OCI-LY1 (cell line): Measurements from ENCODE around the gene ING3.

ENCODE experiments used
- H2AFZ ChIP-seq: fragments of 200-600 bp; sonication (generic), shearing (Covaris generic); 2 replicates; pipeline ENCODE4 v1.6.0; 2014; ENCODE audit warnings: antibody characterized with exemption, mild to moderate bottlenecking, low read length
- H3F3A ChIP-seq: fragments of 200-600 bp; sonication (generic), shearing (Covaris generic); 2 replicates; pipeline ENCODE4 v1.6.0; 2014; ENCODE audit warnings: mild to moderate bottlenecking, antibody characterized with exemption, low read length, moderate library complexity; ENCODE audit not compliant: insufficient read depth
- H3K27ac ChIP-seq: fragments of 200-600 bp; sonication (generic); 2 replicates; pipeline ENCODE4 v1.5.1; 2014; ENCODE audit warnings: low read length, mixed run types, mild to moderate bottlenecking, low read depth; ENCODE audit not compliant: poor library complexity, severe bottlenecking
- H3K27me3 ChIP-seq: fragments of 200-600 bp; sonication (generic); 2 replicates; pipeline ENCODE4 v1.6.0; 2014; ENCODE audit warnings: antibody characterized with exemption, mild to moderate bottlenecking, low read length, moderate library complexity; ENCODE audit not compliant: insufficient read depth
- H3K36me3 ChIP-seq: fragments of 200-600 bp; sonication (generic); 2 replicates; pipeline ENCODE4 v1.6.1; 2014; ENCODE audit warnings: mild to moderate bottlenecking, antibody characterized with exemption, low read length, moderate library complexity, mixed read lengths; ENCODE audit not compliant: insufficient read depth
- H3K4me1 ChIP-seq: fragments of 200-600 bp; sonication (generic); 2 replicates; pipeline ENCODE4 v1.5.1; 2014; ENCODE audit warnings: mild to moderate bottlenecking, low read length, moderate library complexity; ENCODE audit not compliant: insufficient read depth, severe bottlenecking
- H3K4me2 ChIP-seq: fragments of 200-600 bp; sonication (generic), shearing (Covaris generic); 2 replicates; pipeline ENCODE4 v1.6.1; 2014; ENCODE audit warnings: low read length
- H3K4me3 ChIP-seq: fragments of 200-600 bp; sonication (generic); 2 replicates; pipeline ENCODE4 v1.5.1; 2014; ENCODE audit warnings: low read length, low read depth, mild to moderate bottlenecking, mixed read lengths; ENCODE audit not compliant: poor library complexity, severe bottlenecking
- H3K79me2 ChIP-seq: fragments of 200-600 bp; shearing (Covaris generic); 2 replicates; pipeline ENCODE4 v1.6.1; 2016; ENCODE audit warnings: mixed run types, low read length, mixed read lengths; ENCODE audit not compliant: insufficient read depth
- H3K9ac ChIP-seq: fragments of 200-600 bp; sonication (generic), shearing (Covaris generic); 2 replicates; pipeline ENCODE4 v1.6.1; 2014; ENCODE audit warnings: mild to moderate bottlenecking, low read length, mixed read lengths
- H3K9me2 ChIP-seq: fragments of 200-600 bp; sonication (generic), shearing (Covaris generic); 2 replicates; pipeline ENCODE4 v1.6.1; 2014; ENCODE audit warnings: low read depth, mild to moderate bottlenecking, low read length, mixed read lengths
- H3K9me3 ChIP-seq: fragments of 200-600 bp; shearing (Covaris generic); 2 replicates; pipeline ENCODE4 v1.6.1; 2014; ENCODE audit warnings: low read length, mixed read lengths
- H4K20me1 ChIP-seq: fragments of 200-600 bp; sonication (generic), shearing (Covaris generic); 2 replicates; pipeline ENCODE4 v1.6.0; 2016; ENCODE audit warnings: mild to moderate bottlenecking, low read length; ENCODE audit not compliant: insufficient read depth
- EZH2 ChIP-seq: fragments of 200-600 bp; sonication (generic), shearing (Covaris generic); IDR thresholded peaks from 2 replicates; pipeline ENCODE4 v1.8.0; 2017; ENCODE audit warnings: borderline replicate concordance, mixed run types, mild to moderate bottlenecking, antibody characterized with exemption, low read length, moderate library complexity, mixed read lengths
- TF ChIP-seq, protein P1 (sequence below): fragments of 200-600 bp; sonication (generic), shearing (Covaris generic); IDR thresholded peaks from 2 replicates; pipeline ENCODE4 v1.5.1; 2017; ENCODE audit warnings: mild to moderate bottlenecking, antibody characterized with exemption, low read length, moderate library complexity, mixed read lengths

Gene ING3

DNA sequence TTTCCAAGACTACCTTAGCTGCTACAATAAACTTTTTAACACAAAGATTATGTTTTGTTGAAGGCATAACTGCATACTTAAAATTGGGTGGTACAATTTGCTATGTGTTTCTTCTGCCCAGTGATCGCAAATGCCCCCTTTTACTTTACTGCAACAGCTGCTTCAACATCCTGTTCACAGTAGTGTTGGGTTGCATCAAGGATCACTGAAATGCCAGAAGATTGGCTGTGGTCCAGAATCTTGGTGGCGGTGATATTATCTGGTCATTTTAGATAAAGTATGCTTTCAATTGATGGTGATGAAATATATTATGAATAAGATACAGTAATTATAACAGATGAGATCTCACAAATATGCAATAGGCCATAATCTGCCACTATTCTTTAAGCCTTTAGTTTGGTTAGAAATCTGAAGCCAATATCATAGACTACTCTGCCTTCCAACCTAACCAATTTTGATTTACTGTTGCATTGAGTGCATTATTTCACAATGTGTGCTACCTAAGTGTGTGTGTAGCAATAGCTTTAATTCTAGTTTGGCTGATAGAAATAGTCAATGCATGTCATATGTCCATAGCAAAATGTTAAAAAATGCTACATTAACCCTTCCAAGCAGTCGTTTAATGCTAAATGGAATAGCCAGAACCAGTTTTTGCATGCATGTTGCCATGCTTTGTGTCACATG lies 29.8 kb upstream of the ING3 start:
- Histone ChIP-seq H4K20me1 (no peaks in the 10 kb centered on the region), H3K9ac (no peak overlapping the region), H3K27ac (no peak overlapping the region), H3F3A (no peaks in the 10 kb centered on the region), H3K36me3 (no peaks in the 10 kb centered on the region), H3K9me3 (no peaks in the 10 kb centered on the region), H3K9me2 (no peaks in the 10 kb centered on the region), H2AFZ (no peak overlapping the region), H3K4me1 (no peaks in the 10 kb centered on the region), H3K27me3 (no peaks in the 10 kb centered on the region), H3K79me2 (no peaks in the 10 kb centered on the region), H3K4me3 (no peak overlapping the region), H3K4me2 (no peak overlapping the region)
- TF ChIP-seq, protein P1, sequence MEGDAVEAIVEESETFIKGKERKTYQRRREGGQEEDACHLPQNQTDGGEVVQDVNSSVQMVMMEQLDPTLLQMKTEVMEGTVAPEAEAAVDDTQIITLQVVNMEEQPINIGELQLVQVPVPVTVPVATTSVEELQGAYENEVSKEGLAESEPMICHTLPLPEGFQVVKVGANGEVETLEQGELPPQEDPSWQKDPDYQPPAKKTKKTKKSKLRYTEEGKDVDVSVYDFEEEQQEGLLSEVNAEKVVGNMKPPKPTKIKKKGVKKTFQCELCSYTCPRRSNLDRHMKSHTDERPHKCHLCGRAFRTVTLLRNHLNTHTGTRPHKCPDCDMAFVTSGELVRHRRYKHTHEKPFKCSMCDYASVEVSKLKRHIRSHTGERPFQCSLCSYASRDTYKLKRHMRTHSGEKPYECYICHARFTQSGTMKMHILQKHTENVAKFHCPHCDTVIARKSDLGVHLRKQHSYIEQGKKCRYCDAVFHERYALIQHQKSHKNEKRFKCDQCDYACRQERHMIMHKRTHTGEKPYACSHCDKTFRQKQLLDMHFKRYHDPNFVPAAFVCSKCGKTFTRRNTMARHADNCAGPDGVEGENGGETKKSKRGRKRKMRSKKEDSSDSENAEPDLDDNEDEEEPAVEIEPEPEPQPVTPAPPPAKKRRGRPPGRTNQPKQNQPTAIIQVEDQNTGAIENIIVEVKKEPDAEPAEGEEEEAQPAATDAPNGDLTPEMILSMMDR: no peak
- TF ChIP-seq EZH2: no peak

DNA sequence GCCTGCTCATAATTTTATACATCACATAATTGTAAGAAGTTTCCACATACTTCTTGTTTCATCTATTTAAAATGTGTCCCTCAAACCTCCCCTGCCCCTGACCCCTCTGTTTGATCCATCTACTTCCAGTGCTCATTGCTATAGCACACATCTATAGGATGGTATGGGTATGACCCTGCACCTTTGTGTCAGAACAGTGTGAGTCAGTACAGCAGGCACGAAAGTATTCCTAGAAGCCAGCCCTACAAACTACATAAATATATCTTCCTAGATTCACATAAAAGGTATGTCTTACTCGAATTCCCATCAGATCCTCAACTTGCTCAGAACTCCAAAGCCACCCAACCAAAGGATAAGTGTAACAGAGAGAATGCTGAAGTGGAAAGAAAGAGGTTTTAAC lies 25.7 kb upstream of the ING3 start:
- H3K4me2 ChIP-seq: no peak overlapping the region
- H3K79me2 ChIP-seq: no peaks in the 10 kb centered on the region
- TF ChIP-seq EZH2: no peak
- TF ChIP-seq, protein P1: no peak
- H3K36me3 ChIP-seq: no peaks in the 10 kb centered on the region
- no peak overlapping the region for H3K27ac ChIP-seq
- no peaks in the 10 kb centered on the region; the same call in 1 of the 2 replicates for H3F3A ChIP-seq
- no peaks in the 10 kb centered on the region for H3K27me3 ChIP-seq
- no peak overlapping the region for H3K9ac ChIP-seq
- H3K4me1 ChIP-seq: no peaks in the 10 kb centered on the region
- no peak overlapping the region for H2AFZ ChIP-seq
- no peaks in the 10 kb centered on the region for H3K9me2 ChIP-seq
- no peak overlapping the region for H3K4me3 ChIP-seq
- no peaks in the 10 kb centered on the region for H4K20me1 ChIP-seq
- no peaks in the 10 kb centered on the region for H3K9me3 ChIP-seq

DNA sequence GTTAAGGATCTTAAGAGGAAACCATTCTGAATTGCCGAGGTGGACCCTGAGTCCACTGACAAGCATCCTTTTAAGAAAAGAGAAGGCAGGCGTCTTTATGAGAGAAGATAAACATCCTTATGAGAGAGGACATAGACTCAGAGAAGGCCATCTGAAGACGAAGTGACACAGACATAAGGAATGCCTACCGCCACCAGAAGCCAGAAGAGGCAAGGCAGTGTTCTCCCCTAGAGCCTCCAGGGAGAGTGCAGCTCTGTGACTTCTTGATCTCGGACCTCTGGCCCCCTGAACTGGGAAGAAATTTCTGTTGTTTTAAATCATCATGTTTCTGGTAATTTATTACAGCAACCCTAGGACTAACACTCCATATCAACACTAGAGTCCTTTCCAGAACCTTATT lies 25.2 kb upstream of the ING3 start:
- Histone ChIP-seq H2AFZ (no peak overlapping the region), H4K20me1 (no peaks in the 10 kb centered on the region), H3K79me2 (no peaks in the 10 kb centered on the region), H3K27me3 (no peaks in the 10 kb centered on the region), H3K4me2 (no peak overlapping the region), H3F3A (no peaks in the 10 kb centered on the region; the same call in 1 of the 2 replicates), H3K4me3 (no peak overlapping the region), H3K9ac (no peak overlapping the region), H3K9me2 (no peaks in the 10 kb centered on the region), H3K4me1 (no peaks in the 10 kb centered on the region), H3K27ac (no peak overlapping the region), H3K36me3 (no peaks in the 10 kb centered on the region), H3K9me3 (no peaks in the 10 kb centered on the region)
- TF ChIP-seq, protein P1: no peak
- TF ChIP-seq EZH2: no peak
